NCI-H345 (cell line): ENCODE measurements around the gene PHEX.

Source experiments
- DNase-seq: peaks from one replicate; lab custom pipeline; 2025; lab: John Stamatoyannopoulos, UW

Gene PHEX

DNA sequence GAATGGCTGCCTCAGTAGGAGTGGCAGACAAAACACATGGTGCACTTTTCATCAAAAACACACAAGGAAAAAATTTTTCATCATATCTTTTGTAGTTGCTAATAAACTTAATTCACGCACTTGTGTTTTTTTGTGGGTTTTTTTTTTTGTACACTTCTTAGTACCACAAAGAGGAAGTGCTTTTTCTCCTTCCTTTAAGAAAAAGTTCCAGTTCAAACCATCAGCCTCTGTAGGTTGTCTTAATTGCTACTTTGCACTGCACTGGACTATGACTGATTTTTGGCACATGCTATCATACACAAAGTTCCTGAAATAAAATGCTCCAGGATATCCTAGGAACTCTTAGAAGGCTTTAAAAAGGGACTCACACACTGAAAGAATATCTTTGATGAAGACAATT lies at the start of gene PHEX:
PHEX (plus strand) TSS at position 242 of the 400 bp plus-strand sequence. CDS start 681 bp downstream, outside the sequence.
- DNase-seq, result peak; percentile 3

DNA sequence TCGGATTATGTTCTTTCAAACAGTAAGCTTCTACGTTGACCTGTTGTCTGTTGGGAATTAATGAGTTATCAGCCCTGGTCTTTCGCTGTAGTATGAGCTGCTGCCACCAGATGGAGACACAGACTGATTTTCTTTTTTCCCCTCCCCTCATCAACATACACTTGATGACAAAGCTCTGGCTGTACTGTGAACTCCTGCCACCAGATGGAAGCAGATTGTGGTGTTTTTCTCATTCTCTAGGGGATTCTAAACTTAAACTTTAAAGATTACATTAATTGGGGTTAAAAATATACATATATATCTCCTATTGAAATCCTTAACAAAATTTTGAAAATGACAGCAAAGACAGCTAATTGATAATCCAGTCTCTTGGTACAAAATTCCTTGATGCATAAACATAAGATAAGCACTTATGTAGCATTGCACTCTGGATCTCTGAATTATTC lies 46.8 kb upstream of the PHEX start:
- peak; percentile 66 for DNase-seq

DNA sequence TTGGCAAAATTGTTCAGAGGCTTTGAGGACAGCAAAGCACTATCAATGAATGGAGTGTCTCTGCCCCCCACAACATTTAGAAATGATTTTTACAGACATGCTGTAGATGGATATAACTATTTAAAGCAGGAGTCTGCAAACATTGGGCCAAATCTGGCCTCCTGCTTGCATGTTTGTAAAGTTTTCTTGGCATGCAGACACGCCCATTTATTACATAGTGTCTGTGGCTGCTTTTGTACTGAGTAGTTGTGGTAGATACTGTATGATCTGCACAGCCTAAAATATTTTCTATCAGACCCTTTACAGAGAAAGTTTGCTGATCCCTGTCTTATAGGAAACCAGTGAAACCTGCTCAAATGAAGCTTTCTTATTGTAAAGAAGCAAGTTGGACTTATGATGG lies 45.5 kb upstream of the PHEX start:
- no peak for DNase-seq

DNA sequence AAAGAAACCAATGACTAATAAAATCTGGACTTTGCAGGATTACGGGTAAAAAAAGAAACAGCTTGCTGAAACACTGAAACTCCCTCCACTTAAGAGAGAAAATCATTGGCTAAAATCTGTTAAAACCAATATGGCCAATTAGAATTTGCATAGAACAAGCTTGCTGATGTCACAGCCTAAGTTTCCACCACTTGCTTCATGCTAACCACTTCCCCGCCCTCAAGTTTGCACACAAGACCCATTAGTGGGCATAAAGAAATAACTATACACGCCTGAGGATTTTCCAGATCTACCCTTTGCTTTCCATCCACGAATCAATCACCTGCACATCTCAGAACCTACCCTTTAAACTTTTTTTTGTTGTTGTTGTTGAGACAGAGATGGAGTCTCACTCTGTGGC lies 42.7 kb upstream of the PHEX start:
- DNase-seq, result no peak

DNA sequence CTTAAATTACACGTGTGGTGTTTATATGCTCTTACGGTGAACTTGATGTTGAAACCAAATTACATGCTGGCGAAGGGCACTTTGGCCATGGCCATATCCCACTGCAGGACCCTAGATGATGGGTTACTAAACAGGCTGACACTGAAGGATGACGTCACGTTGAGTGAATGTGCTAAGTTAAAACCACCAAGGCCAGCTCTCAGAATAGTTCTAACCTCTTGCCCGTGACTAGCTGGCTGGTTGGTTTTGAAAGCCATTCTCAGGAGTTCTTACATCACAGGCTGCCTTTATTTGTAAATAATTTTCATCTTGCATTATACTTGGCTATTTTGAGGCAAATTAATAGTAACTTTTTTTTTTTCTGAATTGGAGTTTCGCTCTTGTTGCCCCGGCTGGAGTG lies 41.3 kb upstream of the PHEX start:
- DNase-seq, result no peak

DNA sequence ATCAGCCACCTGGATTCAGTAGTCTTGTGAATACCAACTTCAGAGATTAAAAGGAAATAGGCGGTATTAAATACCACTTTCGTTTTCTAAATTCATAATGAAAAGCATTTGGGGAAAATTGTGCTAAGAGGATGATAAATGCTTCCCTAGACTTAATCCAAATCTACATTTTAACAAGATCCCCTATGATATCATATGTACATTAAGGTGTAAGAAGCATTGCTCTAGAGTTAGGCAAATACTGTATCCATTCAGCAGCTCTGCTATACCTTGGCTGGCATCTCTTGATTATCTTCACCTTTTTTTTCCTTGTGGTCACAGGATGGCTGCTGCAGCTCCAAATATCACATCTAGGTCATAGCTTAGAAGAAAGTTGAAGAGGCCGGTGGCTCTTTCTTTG lies 40.6 kb upstream of the PHEX start:
- DNase-seq, result no peak

DNA sequence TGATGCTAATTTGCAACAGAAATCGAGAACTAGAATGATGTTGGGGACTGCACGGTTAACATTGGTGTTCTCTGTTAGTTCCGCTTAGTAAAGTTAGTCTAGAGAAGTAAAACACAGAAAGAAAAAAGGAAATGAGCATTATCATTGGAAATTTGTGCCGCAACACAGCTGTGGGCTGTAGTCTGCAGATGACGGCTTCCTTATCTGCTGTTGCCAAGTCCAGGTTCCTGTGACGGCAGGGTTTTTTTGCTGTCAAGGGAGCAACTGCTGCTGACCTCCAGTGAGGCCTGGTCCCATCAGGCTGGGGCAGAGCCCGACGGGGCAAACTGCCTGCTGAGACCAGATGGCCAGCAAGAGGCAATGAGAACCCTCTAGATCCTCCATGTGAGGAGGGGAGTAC lies 38.9 kb upstream of the PHEX start:
- DNase-seq, result no peak

DNA sequence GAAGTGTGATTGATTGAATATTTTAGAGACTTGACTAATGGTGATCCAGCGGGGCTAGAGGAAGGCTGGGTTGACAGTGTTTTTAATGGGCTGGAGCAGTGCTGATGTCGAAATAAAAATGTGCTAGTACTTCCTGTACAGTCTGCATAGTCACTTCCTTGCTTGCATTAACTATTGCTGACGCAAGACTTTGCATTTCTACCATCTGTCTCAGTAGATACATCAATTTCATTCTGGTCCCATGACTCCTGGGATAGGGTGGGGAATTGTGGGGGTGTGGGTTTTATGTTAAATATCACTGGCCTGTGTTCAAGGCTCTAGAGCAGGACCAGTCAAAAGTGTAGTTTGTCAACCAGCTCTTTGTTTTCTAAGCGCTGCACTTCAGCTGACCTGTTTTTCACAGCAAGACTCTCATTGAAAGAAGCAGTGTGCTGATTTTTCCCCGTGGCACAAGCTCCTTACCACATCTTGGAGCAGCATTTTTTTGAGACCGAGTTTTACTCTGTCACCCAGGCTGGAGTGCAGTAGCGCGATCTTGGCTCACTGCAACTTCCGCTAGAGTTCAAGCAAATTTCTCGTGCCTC lies 35.2 kb upstream of the PHEX start:
- no peak for DNase-seq

DNA sequence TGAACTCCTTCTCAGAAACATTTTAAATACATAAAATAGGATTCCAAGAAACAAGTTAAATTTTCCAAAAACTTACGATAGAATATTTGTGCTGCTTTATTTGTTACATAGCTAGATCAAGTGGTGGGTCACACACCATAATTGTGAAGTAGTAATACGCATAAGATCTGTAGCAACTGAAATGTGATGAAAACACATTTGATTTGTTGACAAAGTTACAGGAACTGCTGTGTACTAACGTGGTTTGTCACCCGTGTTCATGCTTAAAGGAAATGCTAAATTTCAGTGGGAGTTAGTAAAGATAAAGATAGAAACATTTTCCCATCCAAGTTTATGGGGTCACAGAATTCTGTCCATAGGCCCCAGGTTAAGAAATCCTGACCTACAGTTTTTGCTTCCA lies 34.1 kb upstream of the PHEX start:
- no peak for DNase-seq

DNA sequence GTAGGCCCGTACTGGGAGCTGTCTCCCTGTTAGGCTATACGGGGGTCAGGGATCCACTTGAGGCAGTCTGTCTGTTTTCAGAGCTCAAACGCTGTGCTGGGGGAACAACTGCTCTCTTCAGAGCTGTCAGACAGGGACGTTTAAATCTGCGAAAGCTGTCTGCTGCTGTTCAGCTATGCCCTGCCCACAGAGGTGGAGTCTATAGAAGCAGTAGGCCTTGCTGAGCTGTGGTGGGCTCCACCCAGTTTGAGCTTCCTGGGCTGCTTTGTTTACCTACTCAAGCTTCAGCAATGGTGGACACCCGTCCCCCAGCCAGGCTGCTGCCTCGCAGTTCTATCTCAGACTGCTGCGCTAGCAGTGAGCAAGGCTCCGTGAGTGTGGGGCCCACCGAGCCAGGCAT lies 27.3 kb upstream of the PHEX start:
- DNase-seq, result no peak

DNA sequence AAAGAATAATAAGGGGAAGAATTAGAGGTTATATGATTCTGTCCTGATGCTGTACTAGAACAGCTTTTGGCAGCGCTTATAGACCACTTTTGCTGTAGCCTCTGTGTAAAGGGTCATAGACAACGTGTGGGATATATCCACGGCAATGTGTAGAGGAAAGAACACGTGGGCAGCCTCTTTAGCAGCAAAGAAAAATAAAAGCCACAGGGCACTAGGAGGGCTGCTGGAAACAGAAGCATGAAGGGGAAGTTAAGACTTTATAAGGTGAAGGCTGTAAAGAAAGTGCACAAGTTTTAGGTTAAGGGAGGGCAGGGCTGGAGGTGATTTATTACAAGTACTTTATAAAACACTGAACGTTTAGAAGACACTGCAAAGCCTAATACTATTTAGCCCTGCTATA lies 20.1 kb upstream of the PHEX start:
- DNase-seq, result no peak

DNA sequence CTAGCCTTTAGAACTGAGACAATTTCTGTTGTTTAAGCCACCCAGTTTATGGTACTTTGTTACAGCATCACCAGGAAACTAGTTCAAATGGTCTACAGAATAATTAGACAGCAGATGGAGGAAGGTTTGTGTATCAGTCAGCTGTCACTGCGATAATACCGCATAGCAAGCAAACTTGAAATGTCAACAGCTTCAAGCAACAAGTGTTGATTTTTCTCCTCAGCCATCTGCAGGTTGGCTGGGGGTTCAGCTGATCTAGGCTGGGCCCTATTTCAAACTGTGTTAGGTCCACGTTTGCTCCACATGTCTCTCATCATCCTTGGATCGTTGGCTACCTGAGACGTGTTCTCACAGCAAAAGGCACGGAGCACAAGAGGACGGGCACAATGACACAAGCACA lies 19.2 kb upstream of the PHEX start:
- peak; percentile 17 for DNase-seq

DNA sequence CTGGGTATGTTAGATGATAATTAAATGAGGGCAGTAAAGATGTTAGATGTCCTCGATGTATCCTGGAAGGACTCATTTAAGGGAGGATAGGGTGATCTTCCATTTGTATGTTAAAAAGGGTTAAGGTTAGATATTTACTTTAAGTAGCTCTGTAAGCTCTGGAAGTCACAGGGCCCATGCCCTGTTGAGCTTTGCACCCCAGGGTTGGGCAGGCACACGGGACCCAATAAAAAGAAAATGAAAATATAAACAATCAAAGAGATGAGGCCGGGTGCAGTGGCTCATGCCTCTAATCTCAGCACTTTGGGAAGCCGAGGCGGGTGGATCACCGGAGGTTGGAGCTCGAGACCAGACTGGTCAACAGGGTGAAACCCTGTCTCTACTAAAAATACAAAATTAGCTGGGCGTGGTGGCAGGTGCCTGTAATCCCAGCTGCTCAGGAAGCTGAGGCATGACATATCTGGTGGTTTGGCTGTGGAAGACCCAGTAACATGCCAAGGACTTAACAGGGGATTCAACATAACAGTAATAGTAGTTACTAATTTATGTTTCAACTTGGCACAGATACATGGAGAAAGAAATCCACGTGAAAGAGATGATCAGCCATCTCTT lies 16.9 kb upstream of the PHEX start:
- no peak for DNase-seq

DNA sequence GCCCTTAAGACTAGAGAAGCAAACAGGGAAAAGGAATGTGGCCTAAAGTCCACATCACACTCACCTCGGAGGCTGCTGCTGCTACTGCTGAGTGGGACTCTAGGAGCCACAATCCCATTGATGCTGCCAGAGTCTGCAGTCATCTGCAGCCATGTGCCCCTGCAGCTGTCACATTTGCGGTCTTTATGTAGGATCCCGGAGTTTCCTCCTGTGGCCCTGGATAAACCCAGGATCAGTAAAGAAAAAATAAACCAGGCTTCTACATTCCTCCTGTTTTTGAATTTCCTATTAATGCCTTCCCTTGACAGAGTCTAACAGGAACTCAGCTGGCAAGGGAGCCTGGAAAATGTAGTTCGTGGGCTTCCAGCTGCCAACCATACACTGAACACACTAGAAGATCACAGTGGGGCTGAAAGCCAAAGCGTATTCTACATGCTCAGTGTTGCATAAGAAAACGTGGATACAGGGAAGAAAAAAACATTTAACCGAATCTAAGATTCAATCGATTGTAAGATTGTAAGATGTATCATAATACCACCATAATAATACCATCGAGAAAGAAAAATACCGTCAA lies 10.3 kb upstream of the PHEX start:
- DNase-seq, result no peak

DNA sequence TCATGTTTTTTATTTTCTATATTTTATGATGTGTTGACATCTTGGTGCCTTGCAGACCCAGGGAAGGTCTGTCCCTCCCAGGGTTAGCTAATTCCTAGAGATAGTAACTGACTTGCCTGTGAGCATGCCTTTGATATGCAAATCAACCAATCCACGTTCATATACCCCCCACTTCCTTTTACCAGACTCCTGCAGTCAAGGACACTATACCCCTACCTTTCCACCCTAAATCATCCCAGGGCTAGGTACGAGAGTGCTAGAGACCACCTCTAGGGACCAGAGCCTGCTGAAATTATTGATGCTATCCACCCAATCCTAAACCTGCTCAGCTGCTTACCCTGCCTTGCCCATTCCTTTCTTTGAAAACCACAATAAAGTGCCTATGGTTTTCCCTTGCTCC lies 7.5 kb upstream of the PHEX start:
- no peak for DNase-seq

DNA sequence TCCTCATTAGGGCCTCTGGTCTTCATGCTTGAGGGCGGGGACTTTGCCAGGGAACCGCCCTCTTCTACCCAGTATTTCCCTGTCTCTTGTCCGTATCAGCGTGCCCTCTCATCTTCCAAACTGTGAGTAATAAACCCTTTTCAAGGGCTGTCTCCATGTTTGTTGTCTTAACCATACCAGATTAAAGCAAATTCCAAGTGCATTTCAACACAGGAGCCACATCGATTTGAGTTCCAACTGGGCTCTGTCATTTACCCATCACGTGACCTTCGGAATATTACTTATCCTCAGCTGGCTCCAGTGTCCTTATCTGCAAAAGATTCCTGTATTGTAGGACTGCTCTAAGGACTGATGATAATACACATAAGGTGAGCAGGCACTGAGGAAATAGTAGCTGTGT lies 6.4 kb upstream of the PHEX start:
- DNase-seq, result no peak

DNA sequence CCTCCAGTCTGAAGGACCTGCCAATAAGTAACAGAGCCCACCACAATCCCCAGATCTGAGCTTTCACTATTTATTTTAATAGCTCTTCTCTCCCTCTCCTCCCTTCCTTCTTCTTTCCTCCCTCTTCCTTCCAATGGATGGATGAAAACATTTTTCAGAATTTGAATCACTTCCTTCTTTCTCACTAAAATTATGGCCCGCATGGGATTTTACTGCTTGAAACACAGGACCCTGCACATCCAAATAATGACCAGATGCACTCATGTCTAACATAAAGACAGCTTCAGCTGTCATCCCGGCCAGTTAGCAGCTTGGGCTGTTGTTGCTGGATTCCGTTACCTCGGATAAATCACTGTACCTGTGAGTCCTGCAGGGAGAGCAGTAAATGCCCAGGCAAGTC lies 5.4 kb upstream of the PHEX start:
- DNase-seq, result no peak

DNA sequence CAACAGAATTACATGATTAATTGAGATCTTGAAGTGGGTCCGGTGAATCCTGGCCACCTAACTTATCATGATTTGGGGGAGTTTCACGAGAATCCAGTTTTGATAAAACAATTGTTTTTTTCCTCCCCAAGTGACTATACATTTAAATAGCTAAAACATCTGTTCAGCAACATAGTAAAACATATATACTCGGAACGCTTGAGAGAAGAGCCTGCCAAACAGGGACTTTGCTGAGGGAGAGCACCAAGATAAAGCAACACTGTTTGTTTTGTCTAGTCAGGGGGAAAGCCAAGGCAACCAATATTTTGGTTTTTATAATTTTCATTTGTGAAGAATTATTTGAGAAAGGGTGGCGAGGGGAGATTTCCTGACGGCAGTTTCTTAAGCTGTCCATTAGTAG lies 381 bp downstream of the PHEX start:
- no peak for DNase-seq

DNA sequence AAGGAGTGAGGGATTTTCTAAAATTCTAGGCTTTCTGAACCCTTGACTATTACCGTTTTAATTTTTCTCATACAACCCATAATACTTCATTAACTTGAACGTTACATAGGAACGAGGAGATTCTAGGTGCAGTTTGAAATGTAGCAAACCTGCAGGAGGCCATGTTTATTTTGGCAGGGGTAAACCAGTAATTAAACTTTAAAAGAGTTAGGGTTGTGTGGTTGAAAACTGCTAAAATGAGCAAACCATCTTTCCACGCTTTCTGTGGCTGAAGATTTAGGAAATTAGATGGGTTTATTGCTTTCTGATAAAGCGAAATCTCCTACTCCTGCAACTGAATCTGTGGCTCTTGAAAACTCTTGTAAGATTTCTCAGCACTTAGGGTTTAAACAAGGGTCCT lies 1.7 kb downstream of the PHEX start:
- peak; percentile 19 for DNase-seq

DNA sequence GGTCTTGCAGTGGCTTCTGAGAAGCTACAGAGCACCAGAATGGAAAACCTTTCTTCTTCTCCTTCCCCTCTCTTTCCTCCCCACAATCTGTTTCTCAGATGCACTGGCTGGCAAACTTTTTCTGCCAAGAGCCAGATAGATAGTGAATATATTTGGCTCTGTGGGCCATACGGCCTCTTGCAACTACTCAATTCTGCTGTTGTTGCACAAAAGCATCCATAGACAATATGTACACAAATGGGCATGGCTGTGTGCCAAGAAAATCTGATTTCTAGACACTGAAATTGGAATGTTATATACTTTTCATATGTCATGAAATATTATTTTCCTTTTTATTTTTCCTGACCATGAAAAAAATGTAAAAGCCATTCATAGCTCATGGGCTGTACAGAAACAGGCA lies 3.1 kb downstream of the PHEX start:
- no peak for DNase-seq

DNA sequence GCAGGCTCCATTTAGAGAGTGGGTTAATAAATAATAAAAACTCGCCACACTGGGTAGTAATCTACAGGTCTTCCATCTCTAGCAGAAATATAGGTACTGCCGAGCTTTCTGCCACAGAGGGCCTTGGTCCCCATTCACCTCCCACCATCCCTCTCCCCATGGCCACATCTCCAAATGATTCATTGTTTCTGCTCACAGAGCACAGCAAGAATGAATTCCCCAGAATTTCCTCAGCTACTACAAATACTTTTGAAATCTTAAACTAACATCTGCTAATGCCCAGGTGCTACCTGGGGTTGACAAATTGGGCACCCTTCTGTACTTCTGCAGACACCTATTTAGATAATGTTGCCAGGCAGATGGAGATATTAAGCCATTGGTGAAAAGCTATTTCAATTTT lies 5.1 kb downstream of the PHEX start:
- no peak for DNase-seq

DNA sequence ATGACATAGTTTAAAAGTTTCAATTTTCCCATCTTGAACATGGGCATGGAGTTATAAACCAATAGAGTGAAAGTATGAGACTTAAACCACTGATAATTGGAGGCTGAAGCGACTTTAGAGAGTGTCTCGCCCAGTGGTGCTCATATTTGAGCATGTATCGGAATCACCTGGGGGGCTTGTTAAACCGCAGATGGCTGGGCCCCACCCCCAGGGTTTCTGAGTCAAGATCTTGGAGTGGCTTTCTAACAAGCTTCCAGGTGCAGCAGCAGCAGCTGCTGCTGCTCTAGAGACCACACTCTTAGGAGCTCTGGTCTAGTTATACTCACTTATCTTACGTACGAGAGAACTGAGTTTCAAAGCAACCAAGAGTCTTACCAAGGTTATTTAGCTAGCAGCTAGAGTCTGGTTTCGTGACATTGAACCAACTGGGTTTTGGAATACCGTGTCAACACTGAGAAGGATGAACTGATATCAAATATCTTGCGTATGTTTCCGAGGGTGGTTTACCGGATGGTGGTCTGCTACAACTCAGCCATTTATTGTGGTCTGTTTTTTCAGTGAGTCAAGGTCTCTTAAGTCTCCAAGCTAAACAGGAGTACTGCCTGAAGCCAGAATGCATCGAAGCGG lies 5.9 kb downstream of the PHEX start:
- no peak for DNase-seq

DNA sequence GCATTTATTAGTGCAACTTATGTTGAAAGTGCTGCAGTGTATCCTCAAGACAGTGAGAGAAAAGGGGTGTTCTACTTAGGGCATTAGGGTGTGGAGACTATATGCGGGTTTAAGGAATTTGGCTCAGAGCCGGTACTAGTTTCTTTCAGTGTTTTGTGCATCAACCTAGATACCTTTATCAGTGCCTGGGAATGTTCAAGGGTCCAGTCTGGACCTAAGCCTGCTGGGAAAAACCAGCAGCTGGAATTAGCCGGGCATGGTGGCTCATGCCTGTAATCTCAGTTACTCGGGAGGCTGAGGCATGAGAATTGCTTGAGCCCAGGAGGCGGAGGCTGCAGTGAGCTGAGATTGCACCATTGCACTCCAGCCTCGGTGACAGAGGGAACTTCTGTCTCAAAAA lies 7.4 kb downstream of the PHEX start:
- DNase-seq, result no peak

DNA sequence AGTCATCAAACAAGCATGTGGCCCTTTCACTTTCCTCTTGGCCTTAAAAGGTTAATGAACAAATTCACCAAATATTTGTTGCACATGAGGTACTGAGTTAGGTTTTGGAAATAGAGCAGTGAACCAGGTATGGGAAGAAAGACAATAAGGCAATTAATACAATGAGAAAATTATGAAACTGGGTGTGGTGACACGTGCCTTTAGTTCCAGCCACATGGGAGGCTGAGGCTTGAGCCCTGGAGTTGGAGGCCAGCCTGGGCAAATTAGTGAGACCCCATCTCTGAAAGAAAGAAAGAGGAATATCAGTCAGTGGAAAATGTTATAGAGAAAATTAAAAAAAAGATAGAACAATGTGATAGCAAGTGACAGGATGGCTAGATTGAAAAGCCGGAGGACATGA lies 8.1 kb downstream of the PHEX start:
- DNase-seq, result no peak
